HG02588 (cell line): ENCODE measurements around the gene CCDC3.
"Not testable (repeated sequence)": the region's sequence is repeated elsewhere in the genome, so short reads cannot be mapped to it uniquely, and the experiment has no call there.

Experiments used
- ATAC-seq: cut with Tn5 transposase; IDR thresholded peaks from one replicate; pipeline ENCODE4 v1.9.1; 2021; ENCODE audit warnings: mild to moderate bottlenecking, moderate library complexity; ENCODE audit not compliant: unreplicated experiment

Gene CCDC3

GRCh38 chr10:12896251-12896650 is 105.3 kb downstream of the CCDC3 start:
- ATAC-seq = no peak

- ATAC-seq = no peak
Observed at GRCh38 chr10:12892924-12893323, 108.6 kb downstream of the CCDC3 start.

GRCh38 chr10:12890958-12891357 is 110.6 kb downstream of the CCDC3 start:
- ATAC-seq = no peak

- no peak for ATAC-seq
Observed at GRCh38 chr10:12888470-12888869, 113.0 kb downstream of the CCDC3 start.

- no peak for ATAC-seq
Observed at GRCh38 chr10:12887780-12888179, 113.7 kb downstream of the CCDC3 start.

- no peak for ATAC-seq
Observed at GRCh38 chr10:12884851-12885250, 116.7 kb downstream of the CCDC3 start.

- ATAC-seq = no peak
Observed at GRCh38 chr10:12880423-12880822, 121.1 kb downstream of the CCDC3 start.

- ATAC-seq = no peak
Observed at GRCh38 chr10:12877150-12877549, 124.4 kb downstream of the CCDC3 start.

GRCh38 chr10:12876266-12876665 is 125.2 kb downstream of the CCDC3 start:
- no peak for ATAC-seq

- ATAC-seq = no peak
Observed at GRCh38 chr10:12875100-12875499, 126.4 kb downstream of the CCDC3 start.

- ATAC-seq = no peak
Observed at GRCh38 chr10:12874501-12874900, 127.0 kb downstream of the CCDC3 start.

- ATAC-seq = no peak
Observed at GRCh38 chr10:12873172-12873571, 128.3 kb downstream of the CCDC3 start.

GRCh38 chr10:12872577-12872976 is 128.9 kb downstream of the CCDC3 start:
- no peak for ATAC-seq

GRCh38 chr10:12869427-12869826 is 132.1 kb downstream of the CCDC3 start:
- ATAC-seq = no peak

- ATAC-seq = no peak
Observed at GRCh38 chr10:12868229-12868628, 133.3 kb downstream of the CCDC3 start.

GRCh38 chr10:12865515-12865914 is 136.0 kb downstream of the CCDC3 start:
- ATAC-seq = not testable (repeated sequence)

GRCh38 chr10:12862459-12862858 is 139.1 kb downstream of the CCDC3 start:
- no peak for ATAC-seq

- no peak for ATAC-seq
Observed at GRCh38 chr10:12854988-12855387, 146.5 kb downstream of the CCDC3 start.

- no peak for ATAC-seq
Observed at GRCh38 chr10:12852687-12853086, 148.8 kb downstream of the CCDC3 start.

GRCh38 chr10:12849319-12850181 is 152.0 kb downstream of the CCDC3 start:
- ATAC-seq = no peak

- no peak for ATAC-seq
Observed at GRCh38 chr10:12848439-12849173, 152.9 kb downstream of the CCDC3 start.

- ATAC-seq = no peak
Observed at GRCh38 chr10:12847361-12847975, 154.0 kb downstream of the CCDC3 start.
